HG02763 (cell line): ENCODE results near the gene NRG3.

ENCODE experiments used
- ATAC-seq: cut with Tn5 transposase; IDR thresholded peaks from one replicate; pipeline ENCODE4 v1.9.1; 2021; ENCODE audit warnings: mild to moderate bottlenecking, moderate library complexity; ENCODE audit not compliant: unreplicated experiment

The NRG3 gene

GRCh38 chr10:82208726-82209125 is 333.7 kb downstream of the NRG3 start:
- no peak for ATAC-seq

- no peak for ATAC-seq
These were observed 335.3 kb downstream of the NRG3 start for GRCh38 chr10:82210331-82210730.

GRCh38 chr10:82211346-82211745 is 336.4 kb downstream of the NRG3 start:
- no peak for ATAC-seq

- no peak for ATAC-seq
These were observed 337.8 kb downstream of the NRG3 start for GRCh38 chr10:82212753-82213152.

- no peak for ATAC-seq
These were observed 338.8 kb downstream of the NRG3 start for GRCh38 chr10:82213784-82214183.

GRCh38 chr10:82221056-82221455 is 346.1 kb downstream of the NRG3 start:
- ATAC-seq = no peak

GRCh38 chr10:82221601-82222149 is 346.7 kb downstream of the NRG3 start:
- no peak for ATAC-seq

GRCh38 chr10:82228701-82229100 is 353.7 kb downstream of the NRG3 start:
- ATAC-seq = no peak

GRCh38 chr10:82234173-82234572 is 359.2 kb downstream of the NRG3 start:
- ATAC-seq = no peak

GRCh38 chr10:82236084-82236731 is 361.2 kb downstream of the NRG3 start:
- no peak for ATAC-seq

GRCh38 chr10:82238291-82238690 is 363.3 kb downstream of the NRG3 start:
- ATAC-seq = no peak

GRCh38 chr10:82240408-82240807 is 365.4 kb downstream of the NRG3 start:
- no peak for ATAC-seq

- ATAC-seq = no peak
These were observed 367.8 kb downstream of the NRG3 start for GRCh38 chr10:82242778-82243177.

- ATAC-seq = no peak
These were observed 370.2 kb downstream of the NRG3 start for GRCh38 chr10:82245157-82245556.

GRCh38 chr10:82245906-82246560 is 371.0 kb downstream of the NRG3 start:
- ATAC-seq = no peak

- ATAC-seq = no peak
These were observed 374.1 kb downstream of the NRG3 start for GRCh38 chr10:82249141-82249540.

GRCh38 chr10:82251222-82251906 is 376.4 kb downstream of the NRG3 start:
- ATAC-seq = no peak

GRCh38 chr10:82252081-82252480 is 377.1 kb downstream of the NRG3 start:
- ATAC-seq = no peak

- no peak for ATAC-seq
These were observed 379.2 kb downstream of the NRG3 start for GRCh38 chr10:82254237-82254636.

- no peak for ATAC-seq
These were observed 381.3 kb downstream of the NRG3 start for GRCh38 chr10:82256275-82256674.

GRCh38 chr10:82266438-82266837 is 391.4 kb downstream of the NRG3 start:
- ATAC-seq = no peak

- ATAC-seq = no peak
These were observed 392.0 kb downstream of the NRG3 start for GRCh38 chr10:82267014-82267413.
